GM20431 (cell line): ENCODE measurements around the gene EMID1.

Experiments
- in situ Hi-C: fragments of 300-500 bp; cut with MseI, MboI; formaldehyde crosslinking; loops from one replicate; pipeline ENCODE4 v1.15.0; 2020; ENCODE audit warnings: low sequenced_read_pairs; ENCODE audit not compliant: unreplicated experiment

The EMID1 gene

GRCh38 chr22:29307596-29308147 is 102.0 kb downstream of the EMID1 start:
- in situ Hi-C loops = no loop called here

- in situ Hi-C loops = no loop called here
Measured at GRCh38 chr22:29308148-29308790, 102.6 kb downstream of the EMID1 start.

DNA sequence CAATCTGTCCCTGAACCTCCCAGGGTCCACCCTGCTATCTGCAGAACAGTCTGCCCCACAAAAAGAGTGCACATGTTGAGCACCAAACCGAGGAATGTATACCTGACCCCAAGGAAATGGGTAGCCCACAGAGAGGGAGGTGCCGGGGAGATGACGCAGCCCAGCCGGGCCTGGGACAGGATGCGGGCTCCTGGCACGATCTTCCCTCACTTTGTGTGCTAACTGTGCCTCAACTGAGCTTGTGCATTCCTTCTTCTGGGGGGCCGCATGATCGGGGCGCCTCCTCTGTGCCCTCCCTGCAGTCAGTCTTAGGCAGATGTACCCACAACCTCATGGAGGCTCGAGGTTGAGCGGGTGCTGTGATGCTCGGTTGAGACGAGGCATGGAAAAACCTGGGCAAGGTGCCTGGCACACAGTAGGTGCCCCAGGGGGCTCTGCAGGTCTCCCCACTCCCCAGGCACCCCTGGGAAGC is 103.1 kb downstream of the EMID1 start:
- in situ Hi-C loops = no loop called here
